GM23338 (cell line): ENCODE data around the gene CREB3L2. TPM values are rescaled to one million over a fixed set of nuclear protein-coding genes. Genes with fewer than 3 reads are reported as not detected.

Experiments used
- ATAC-seq: fragments of 200-7000 bp; cut with Tn5 transposase; 3 replicates; pipeline ENCODE4 v1.9.1; 2020
- DNase-seq: peaks from one replicate; pipeline ENCODE4 v3.0.0-alpha.2; 2015; ENCODE audit warnings: low spot score
- H2AFZ ChIP-seq: fragments of 200-600 bp; sonication (generic); 2 replicates; pipeline ENCODE4 v1.8.0; 2016; ENCODE audit warnings: antibody characterized with exemption, mild to moderate bottlenecking, moderate library complexity
- H3F3A ChIP-seq: fragments of 200-600 bp; sonication (generic); replicated peaks from 2 replicates; pipeline ENCODE4 v1.8.0; 2017; ENCODE audit warnings: antibody characterized with exemption, mixed run types, low read depth
- H3K27ac ChIP-seq: fragments of 200-600 bp; sonication (generic); 2 replicates; pipeline ENCODE4 v1.6.1; 2016; ENCODE audit warnings: low read depth
- H3K27me3 ChIP-seq: fragments of 200-600 bp; sonication (generic); 2 replicates; pipeline ENCODE4 v1.8.0; 2016; ENCODE audit warnings: mild to moderate bottlenecking, mixed run types, moderate library complexity; ENCODE audit not compliant: insufficient read depth
- H3K36me3 ChIP-seq: fragments of 200-600 bp; sonication (generic); 2 replicates; pipeline ENCODE4 v1.8.0; 2016; ENCODE audit warnings: mild to moderate bottlenecking; ENCODE audit not compliant: insufficient read depth
- H3K4me1 ChIP-seq: fragments of 200-600 bp; sonication (generic); 2 replicates; pipeline ENCODE4 v1.8.0; 2016; ENCODE audit warnings: mild to moderate bottlenecking, moderate library complexity; ENCODE audit not compliant: insufficient read depth
- H3K4me2 ChIP-seq: fragments of 200-600 bp; sonication (generic); 2 replicates; pipeline ENCODE4 v1.7.1; 2017; ENCODE audit warnings: mixed run types
- H3K4me3 ChIP-seq: fragments of 200-600 bp; sonication (generic); 2 replicates; pipeline ENCODE4 v1.6.1; 2016; ENCODE audit warnings: mixed run types
- H3K79me2 ChIP-seq: fragments of 200-600 bp; sonication (generic); replicated peaks from 2 replicates; pipeline ENCODE4 v1.8.0; 2017; ENCODE audit warnings: mild to moderate bottlenecking; ENCODE audit not compliant: insufficient read depth
- H3K9me2 ChIP-seq: fragments of 200-600 bp; sonication (generic); 2 replicates; pipeline ENCODE4 v1.8.0; 2017; ENCODE audit not compliant: insufficient read depth
- H4K20me1 ChIP-seq: fragments of 200-600 bp; sonication (generic); replicated peaks from 2 replicates; pipeline ENCODE4 v1.8.0; 2017; ENCODE audit warnings: mild to moderate bottlenecking; ENCODE audit not compliant: insufficient read depth
- H3K27ac Mint-ChIP-seq: 2 replicates; pipeline ENCODE4 v1.8.0; 2020; ENCODE audit warnings: inconsistent platforms, mild to moderate bottlenecking, moderate library complexity, mixed read lengths
- H3K27me3 Mint-ChIP-seq: 3 replicates; pipeline ENCODE4 v1.8.0; 2022; ENCODE audit warnings: low read depth, mild to moderate bottlenecking, moderate library complexity, mixed read lengths, inconsistent platforms; ENCODE audit not compliant: insufficient read depth, poor library complexity
- H3K36me3 Mint-ChIP-seq: 3 replicates; pipeline ENCODE4 v1.8.0; 2021; ENCODE audit warnings: low read depth, mild to moderate bottlenecking, inconsistent platforms, moderate library complexity, mixed read lengths
- H3K4me1 Mint-ChIP-seq: 3 replicates; pipeline ENCODE4 v1.8.0; 2020; ENCODE audit warnings: mild to moderate bottlenecking, inconsistent platforms, mixed read lengths
- H3K4me3 Mint-ChIP-seq: 3 replicates; pipeline ENCODE4 v1.8.0; 2021; ENCODE audit warnings: moderate library complexity, mild to moderate bottlenecking, inconsistent platforms, mixed read lengths
- H3K9me3 Mint-ChIP-seq: 3 replicates; pipeline ENCODE4 v1.8.0; 2020; ENCODE audit warnings: moderate library complexity, mild to moderate bottlenecking, inconsistent platforms, mixed read lengths
- CREB1 ChIP-seq: fragments of 250-450 bp; sonication (Bioruptor Pico); IDR thresholded peaks from 2 replicates; pipeline ENCODE4 v1.5.0; 2020; ENCODE audit warnings: low read depth, mild to moderate bottlenecking, moderate library complexity
- EZH2 ChIP-seq: fragments of 200-600 bp; sonication (generic); IDR thresholded peaks from one replicate; pipeline ENCODE4 v1.8.0; 2017; ENCODE audit warnings: antibody characterized with exemption, mild to moderate bottlenecking, low read depth; ENCODE audit not compliant: unreplicated experiment
- EZH2phosphoT487 ChIP-seq: fragments of 200-600 bp; sonication (generic); IDR thresholded peaks from one replicate; pipeline ENCODE4 v1.8.1; 2018; ENCODE audit warnings: antibody characterized with exemption; ENCODE audit not compliant: unreplicated experiment
- JUNB ChIP-seq: IDR thresholded peaks from one replicate; pipeline ENCODE4 v1.6.1; 2016; ENCODE audit warnings: antibody characterized with exemption; ENCODE audit not compliant: unreplicated experiment
- NANOG ChIP-seq: IDR thresholded peaks from 2 replicates; pipeline ENCODE4 v1.6.1; 2016; ENCODE audit warnings: antibody characterized with exemption, borderline replicate concordance
- POLR2AphosphoS5 ChIP-seq: IDR thresholded peaks from 2 replicates; pipeline ENCODE4 v1.6.1; 2016; ENCODE audit warnings: antibody characterized with exemption, low read depth
- STAT1 ChIP-seq: IDR thresholded peaks from one replicate; pipeline ENCODE4 v1.6.1; 2016; ENCODE audit warnings: antibody characterized with exemption; ENCODE audit not compliant: unreplicated experiment
- ZNF114 ChIP-seq: fragments of 250-450 bp; sonication (Bioruptor Pico); IDR thresholded peaks from 2 replicates; pipeline ENCODE4 v1.5.0; 2020; ENCODE audit warnings: mild to moderate bottlenecking, moderate library complexity
- ZNF331 ChIP-seq: fragments of 250-450 bp; sonication (Bioruptor Pico); IDR thresholded peaks from 2 replicates; pipeline ENCODE4 v1.5.0; 2020; ENCODE audit warnings: low read depth, mild to moderate bottlenecking, moderate library complexity
- polyA plus RNA-seq: library from polyadenylated mRNA; unstranded; fragments of >200 nt; fragmentation: Nextera tagmentation; extraction: Ambion mirVana; gene quantifications from 2 replicates; pipeline ENCODE4 v1.2.1, GENCODE V29; 2016
- total RNA-seq: library from RNA; depleted of rRNA; stranded (reverse); fragments of >200 nt; shearing (Covaris generic); gene quantifications from 2 replicates; pipeline ENCODE4 v1.2.3, GENCODE V29; 2014
- TF ChIP-seq, protein P1 (sequence below): IDR thresholded peaks from 2 replicates; pipeline ENCODE4 v1.6.1; 2016; ENCODE audit warnings: antibody characterized with exemption
- TF ChIP-seq, protein P2 (sequence below): fragments of 250-450 bp; sonication (Bioruptor Pico); IDR thresholded peaks from 2 replicates; pipeline ENCODE4 v1.5.0; 2020; ENCODE audit warnings: mild to moderate bottlenecking, moderate library complexity
- TF ChIP-seq, protein P3 (sequence below): IDR thresholded peaks from one replicate; pipeline ENCODE4 v1.6.1; 2018; ENCODE audit warnings: antibody characterized with exemption; ENCODE audit not compliant: unreplicated experiment
- TF ChIP-seq, protein P4 (sequence below), 2 experiments: fragments of 200-600 bp in 1 of 2; sonication (generic) in 1 of 2; conservative IDR thresholded peaks; 2 replicates each; pipeline versions ENCODE4 v1.5.1 to v1.6.1; 2016 to 2017; ENCODE audit warnings: antibody characterized with exemption in 2 of 2, low read depth in 2 of 2, mild to moderate bottlenecking in 2 of 2, moderate library complexity in 1 of 2

Gene CREB3L2
- total and polyA plus RNA-seq, 2 experiments from 2014 or later = 14.5 to 27.1 TPM

DNA sequence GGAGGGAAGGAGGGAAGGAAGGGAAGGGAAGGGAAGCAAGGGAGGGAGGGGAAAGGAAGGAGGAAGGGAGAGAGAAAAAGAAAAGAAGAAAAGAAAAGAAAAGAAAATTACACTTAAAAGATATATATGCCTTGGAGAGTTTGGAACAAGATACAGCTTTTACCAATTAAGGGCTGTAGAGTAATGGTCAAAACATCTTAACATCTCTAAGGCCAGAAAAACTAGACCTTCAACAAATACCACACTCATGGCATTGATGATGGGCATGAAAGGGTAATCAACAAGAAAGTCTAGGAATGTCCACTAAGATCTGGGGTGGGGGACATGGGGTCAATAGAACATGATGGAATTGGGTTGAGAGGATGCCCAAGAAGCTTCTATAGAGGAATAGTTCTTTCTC, 74.5 kb downstream of the CREB3L2 start:
- Histone ChIP-seq H3F3A (no peaks in the 10 kb centered on the region), H3K4me3 (no peak overlapping the region), H2AFZ (no peak overlapping the region), H3K36me3 (peaks cover 13% of the 10 kb centered on the region), H3K4me1 (no peaks in the 10 kb centered on the region), H3K9me2 (no peaks in the 10 kb centered on the region), H3K27ac (no peak overlapping the region), H3K4me2 (no peak overlapping the region), H3K27me3 (no peaks in the 10 kb centered on the region), H4K20me1 (no peaks in the 10 kb centered on the region), H3K79me2 (peaks cover 56% of the 10 kb centered on the region)
- no peak overlapping the region for H3K27ac Mint-ChIP-seq
- no peak for ATAC-seq
- DNase-seq = no peak
- peaks cover 49% of the 10 kb centered on the region for H3K36me3 Mint-ChIP-seq
- H3K9me3 Mint-ChIP-seq = peaks cover 7% of the 10 kb centered on the region; the same call in 1 of the 3 replicates
- peaks cover 2% of the 10 kb centered on the region for H3K27me3 Mint-ChIP-seq
- H3K4me3 Mint-ChIP-seq = no peak overlapping the region
- H3K4me1 Mint-ChIP-seq = no peaks in the 10 kb centered on the region
- TF ChIP-seq STAT1 (no peak), ZNF114 (no peak), ZNF331 (CRISPR knock-in tag) (no peak), POLR2AphosphoS5 (no peak), JUNB (no peak), CREB1 (CRISPR knock-in tag) (no peak), NANOG (no peak), EZH2 (no peak), EZH2phosphoT487 (no peak)
- TF ChIP-seq, protein P1, sequence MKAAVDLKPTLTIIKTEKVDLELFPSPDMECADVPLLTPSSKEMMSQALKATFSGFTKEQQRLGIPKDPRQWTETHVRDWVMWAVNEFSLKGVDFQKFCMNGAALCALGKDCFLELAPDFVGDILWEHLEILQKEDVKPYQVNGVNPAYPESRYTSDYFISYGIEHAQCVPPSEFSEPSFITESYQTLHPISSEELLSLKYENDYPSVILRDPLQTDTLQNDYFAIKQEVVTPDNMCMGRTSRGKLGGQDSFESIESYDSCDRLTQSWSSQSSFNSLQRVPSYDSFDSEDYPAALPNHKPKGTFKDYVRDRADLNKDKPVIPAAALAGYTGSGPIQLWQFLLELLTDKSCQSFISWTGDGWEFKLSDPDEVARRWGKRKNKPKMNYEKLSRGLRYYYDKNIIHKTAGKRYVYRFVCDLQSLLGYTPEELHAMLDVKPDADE = no peak
- TF ChIP-seq, protein P2, sequence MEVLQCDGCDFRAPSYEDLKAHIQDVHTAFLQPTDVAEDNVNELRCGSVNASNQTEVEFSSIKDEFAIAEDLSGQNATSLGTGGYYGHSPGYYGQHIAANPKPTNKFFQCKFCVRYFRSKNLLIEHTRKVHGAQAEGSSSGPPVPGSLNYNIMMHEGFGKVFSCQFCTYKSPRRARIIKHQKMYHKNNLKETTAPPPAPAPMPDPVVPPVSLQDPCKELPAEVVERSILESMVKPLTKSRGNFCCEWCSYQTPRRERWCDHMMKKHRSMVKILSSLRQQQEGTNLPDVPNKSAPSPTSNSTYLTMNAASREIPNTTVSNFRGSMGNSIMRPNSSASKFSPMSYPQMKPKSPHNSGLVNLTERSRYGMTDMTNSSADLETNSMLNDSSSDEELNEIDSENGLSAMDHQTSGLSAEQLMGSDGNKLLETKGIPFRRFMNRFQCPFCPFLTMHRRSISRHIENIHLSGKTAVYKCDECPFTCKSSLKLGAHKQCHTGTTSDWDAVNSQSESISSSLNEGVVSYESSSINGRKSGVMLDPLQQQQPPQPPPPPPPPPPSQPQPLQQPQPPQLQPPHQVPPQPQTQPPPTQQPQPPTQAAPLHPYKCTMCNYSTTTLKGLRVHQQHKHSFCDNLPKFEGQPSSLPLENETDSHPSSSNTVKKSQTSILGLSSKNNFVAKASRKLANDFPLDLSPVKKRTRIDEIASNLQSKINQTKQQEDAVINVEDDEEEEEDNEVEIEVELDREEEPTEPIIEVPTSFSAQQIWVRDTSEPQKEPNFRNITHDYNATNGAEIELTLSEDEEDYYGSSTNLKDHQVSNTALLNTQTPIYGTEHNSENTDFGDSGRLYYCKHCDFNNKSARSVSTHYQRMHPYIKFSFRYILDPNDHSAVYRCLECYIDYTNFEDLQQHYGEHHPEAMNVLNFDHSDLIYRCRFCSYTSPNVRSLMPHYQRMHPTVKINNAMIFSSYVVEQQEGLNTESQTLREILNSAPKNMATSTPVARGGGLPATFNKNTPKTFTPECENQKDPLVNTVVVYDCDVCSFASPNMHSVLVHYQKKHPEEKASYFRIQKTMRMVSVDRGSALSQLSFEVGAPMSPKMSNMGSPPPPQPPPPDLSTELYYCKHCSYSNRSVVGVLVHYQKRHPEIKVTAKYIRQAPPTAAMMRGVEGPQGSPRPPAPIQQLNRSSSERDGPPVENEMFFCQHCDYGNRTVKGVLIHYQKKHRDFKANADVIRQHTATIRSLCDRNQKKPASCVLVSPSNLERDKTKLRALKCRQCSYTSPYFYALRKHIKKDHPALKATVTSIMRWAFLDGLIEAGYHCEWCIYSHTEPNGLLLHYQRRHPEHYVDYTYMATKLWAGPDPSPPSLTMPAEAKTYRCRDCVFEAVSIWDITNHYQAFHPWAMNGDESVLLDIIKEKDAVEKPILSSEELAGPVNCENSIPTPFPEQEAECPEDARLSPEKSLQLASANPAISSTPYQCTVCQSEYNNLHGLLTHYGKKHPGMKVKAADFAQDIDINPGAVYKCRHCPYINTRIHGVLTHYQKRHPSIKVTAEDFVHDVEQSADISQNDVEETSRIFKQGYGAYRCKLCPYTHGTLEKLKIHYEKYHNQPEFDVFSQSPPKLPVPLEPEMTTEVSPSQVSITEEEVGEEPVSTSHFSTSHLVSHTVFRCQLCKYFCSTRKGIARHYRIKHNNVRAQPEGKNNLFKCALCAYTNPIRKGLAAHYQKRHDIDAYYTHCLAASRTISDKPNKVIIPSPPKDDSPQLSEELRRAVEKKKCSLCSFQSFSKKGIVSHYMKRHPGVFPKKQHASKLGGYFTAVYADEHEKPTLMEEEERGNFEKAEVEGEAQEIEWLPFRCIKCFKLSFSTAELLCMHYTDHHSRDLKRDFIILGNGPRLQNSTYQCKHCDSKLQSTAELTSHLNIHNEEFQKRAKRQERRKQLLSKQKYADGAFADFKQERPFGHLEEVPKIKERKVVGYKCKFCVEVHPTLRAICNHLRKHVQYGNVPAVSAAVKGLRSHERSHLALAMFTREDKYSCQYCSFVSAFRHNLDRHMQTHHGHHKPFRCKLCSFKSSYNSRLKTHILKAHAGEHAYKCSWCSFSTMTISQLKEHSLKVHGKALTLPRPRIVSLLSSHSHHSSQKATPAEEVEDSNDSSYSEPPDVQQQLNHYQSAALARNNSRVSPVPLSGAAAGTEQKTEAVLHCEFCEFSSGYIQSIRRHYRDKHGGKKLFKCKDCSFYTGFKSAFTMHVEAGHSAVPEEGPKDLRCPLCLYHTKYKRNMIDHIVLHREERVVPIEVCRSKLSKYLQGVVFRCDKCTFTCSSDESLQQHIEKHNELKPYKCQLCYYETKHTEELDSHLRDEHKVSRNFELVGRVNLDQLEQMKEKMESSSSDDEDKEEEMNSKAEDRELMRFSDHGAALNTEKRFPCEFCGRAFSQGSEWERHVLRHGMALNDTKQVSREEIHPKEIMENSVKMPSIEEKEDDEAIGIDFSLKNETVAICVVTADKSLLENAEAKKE (CRISPR knock-in tag) = no peak
- TF ChIP-seq, protein P3, sequence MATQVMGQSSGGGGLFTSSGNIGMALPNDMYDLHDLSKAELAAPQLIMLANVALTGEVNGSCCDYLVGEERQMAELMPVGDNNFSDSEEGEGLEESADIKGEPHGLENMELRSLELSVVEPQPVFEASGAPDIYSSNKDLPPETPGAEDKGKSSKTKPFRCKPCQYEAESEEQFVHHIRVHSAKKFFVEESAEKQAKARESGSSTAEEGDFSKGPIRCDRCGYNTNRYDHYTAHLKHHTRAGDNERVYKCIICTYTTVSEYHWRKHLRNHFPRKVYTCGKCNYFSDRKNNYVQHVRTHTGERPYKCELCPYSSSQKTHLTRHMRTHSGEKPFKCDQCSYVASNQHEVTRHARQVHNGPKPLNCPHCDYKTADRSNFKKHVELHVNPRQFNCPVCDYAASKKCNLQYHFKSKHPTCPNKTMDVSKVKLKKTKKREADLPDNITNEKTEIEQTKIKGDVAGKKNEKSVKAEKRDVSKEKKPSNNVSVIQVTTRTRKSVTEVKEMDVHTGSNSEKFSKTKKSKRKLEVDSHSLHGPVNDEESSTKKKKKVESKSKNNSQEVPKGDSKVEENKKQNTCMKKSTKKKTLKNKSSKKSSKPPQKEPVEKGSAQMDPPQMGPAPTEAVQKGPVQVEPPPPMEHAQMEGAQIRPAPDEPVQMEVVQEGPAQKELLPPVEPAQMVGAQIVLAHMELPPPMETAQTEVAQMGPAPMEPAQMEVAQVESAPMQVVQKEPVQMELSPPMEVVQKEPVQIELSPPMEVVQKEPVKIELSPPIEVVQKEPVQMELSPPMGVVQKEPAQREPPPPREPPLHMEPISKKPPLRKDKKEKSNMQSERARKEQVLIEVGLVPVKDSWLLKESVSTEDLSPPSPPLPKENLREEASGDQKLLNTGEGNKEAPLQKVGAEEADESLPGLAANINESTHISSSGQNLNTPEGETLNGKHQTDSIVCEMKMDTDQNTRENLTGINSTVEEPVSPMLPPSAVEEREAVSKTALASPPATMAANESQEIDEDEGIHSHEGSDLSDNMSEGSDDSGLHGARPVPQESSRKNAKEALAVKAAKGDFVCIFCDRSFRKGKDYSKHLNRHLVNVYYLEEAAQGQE = no peak
- TF ChIP-seq, protein P4, sequence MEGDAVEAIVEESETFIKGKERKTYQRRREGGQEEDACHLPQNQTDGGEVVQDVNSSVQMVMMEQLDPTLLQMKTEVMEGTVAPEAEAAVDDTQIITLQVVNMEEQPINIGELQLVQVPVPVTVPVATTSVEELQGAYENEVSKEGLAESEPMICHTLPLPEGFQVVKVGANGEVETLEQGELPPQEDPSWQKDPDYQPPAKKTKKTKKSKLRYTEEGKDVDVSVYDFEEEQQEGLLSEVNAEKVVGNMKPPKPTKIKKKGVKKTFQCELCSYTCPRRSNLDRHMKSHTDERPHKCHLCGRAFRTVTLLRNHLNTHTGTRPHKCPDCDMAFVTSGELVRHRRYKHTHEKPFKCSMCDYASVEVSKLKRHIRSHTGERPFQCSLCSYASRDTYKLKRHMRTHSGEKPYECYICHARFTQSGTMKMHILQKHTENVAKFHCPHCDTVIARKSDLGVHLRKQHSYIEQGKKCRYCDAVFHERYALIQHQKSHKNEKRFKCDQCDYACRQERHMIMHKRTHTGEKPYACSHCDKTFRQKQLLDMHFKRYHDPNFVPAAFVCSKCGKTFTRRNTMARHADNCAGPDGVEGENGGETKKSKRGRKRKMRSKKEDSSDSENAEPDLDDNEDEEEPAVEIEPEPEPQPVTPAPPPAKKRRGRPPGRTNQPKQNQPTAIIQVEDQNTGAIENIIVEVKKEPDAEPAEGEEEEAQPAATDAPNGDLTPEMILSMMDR (conservative IDR thresholded peaks at IDR 0.05; ENCODE audit: low read depth in 2 of 2) = no peak
